Keratinocyte (primary cell): ENCODE results near the gene CCM2.

Source experiments
- CTCF ChIP-seq, 3 experiments: IDR thresholded peaks in 1 of 3; conservative IDR thresholded peaks in 1 of 3; optimal IDR thresholded peaks in 1 of 3; 2 replicates in 2 of 3; 3 replicates in 1 of 3; pipeline versions ENCODE3 to v1.5.1; 2011; ENCODE audit warnings: low read length in 3 of 3, mild to moderate bottlenecking in 3 of 3, moderate library complexity in 2 of 3, control low read depth in 1 of 3, inconsistent platforms in 1 of 3; ENCODE audit not compliant: insufficient read depth in 2 of 3; ENCODE audit errors: extremely low read depth in 1 of 3
- EZH2 ChIP-seq: IDR thresholded peaks from one replicate; pipeline ENCODE4 v1.6.1; 2012; ENCODE audit warnings: inconsistent platforms, mild to moderate bottlenecking, low read length, moderate library complexity

GRCh38 chr7:45007571-45008328 is 7.7 kb downstream of the CCM2 start:
- TF ChIP-seq CTCF (optimal IDR thresholded peaks at IDR 0.05 in 1 of 3, IDR thresholded peaks at IDR 0.05 in 1 of 3, conservative IDR thresholded peaks at IDR 0.05 in 1 of 3; ENCODE audit: extremely low read depth in 1 of 3, insufficient read depth in 2 of 3, low read length in 3 of 3) (no peak), EZH2 (no peak)
